ENCODE results near the gene HS3ST1.

Gene HS3ST1

DNA sequence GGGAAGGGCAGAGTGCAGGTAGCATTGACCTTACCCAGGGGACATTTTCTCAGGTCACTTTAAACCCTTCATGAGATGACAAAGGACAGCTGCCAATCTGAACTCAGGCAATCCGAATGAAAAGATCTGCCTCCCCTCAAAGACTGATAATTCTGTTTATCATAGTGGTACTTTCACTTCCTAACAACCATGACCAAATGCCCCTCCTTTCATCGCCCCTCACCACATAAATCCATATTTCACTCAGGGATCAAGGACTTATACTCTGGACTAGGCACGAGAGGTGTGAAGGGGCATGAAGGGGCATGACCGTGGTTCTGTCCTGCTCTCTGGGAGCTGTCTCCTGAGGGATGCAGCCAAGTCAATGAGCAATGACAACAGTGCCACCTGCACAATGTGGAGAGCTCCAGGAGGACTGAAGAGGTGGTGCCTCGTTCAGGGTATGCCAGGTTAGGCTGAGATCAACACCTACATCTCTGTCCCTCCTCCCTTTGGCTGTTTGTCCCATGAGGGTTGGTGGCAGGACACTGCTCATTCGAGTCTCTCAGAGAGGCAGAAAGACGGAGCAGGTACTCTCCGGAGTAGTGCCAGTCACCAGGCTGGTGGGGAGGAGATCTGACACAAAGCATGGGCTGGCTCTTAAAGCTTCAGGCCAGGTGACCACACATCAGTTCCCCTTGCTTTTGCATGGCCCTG is 12.5 kb downstream of the HS3ST1 start:
- ATAC-seq, result no peak

GRCh38 chr4:11415409-11416070 is 13.2 kb downstream of the HS3ST1 start:
- no peak for ATAC-seq
- no peak for TF ChIP-seq OSR1 (CRISPR knock-in tag; IDR thresholded peaks at IDR 0.05)

More for the DNA sequence above, 12.5 kb downstream of the HS3ST1 start:
- TF ChIP-seq ZNF70 (CRISPR knock-in tag; IDR thresholded peaks at IDR 0.05), result no peak
- TF ChIP-seq PATZ1 (CRISPR knock-in tag; IDR thresholded peaks at IDR 0.05; ENCODE audit: borderline replicate concordance), result no peak
- no peak for TF ChIP-seq OSR1 (CRISPR knock-in tag; IDR thresholded peaks at IDR 0.05)
- TF ChIP-seq, protein P1, sequence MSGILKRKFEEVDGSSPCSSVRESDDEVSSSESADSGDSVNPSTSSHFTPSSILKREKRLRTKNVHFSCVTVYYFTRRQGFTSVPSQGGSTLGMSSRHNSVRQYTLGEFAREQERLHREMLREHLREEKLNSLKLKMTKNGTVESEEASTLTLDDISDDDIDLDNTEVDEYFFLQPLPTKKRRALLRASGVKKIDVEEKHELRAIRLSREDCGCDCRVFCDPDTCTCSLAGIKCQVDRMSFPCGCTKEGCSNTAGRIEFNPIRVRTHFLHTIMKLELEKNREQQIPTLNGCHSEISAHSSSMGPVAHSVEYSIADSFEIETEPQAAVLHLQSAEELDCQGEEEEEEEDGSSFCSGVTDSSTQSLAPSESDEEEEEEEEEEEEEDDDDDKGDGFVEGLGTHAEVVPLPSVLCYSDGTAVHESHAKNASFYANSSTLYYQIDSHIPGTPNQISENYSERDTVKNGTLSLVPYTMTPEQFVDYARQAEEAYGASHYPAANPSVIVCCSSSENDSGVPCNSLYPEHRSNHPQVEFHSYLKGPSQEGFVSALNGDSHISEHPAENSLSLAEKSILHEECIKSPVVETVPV (CRISPR knock-in tag; IDR thresholded peaks at IDR 0.05), result no peak
- TF ChIP-seq POU6F1 (CRISPR knock-in tag; IDR thresholded peaks at IDR 0.05; ENCODE audit: borderline replicate concordance, low read depth), result no peak
- no peak for TF ChIP-seq CREB5 (CRISPR knock-in tag; IDR thresholded peaks at IDR 0.05; ENCODE audit: low read depth)
- no peak for TF ChIP-seq PPARA (CRISPR knock-in tag; IDR thresholded peaks at IDR 0.05; ENCODE audit: borderline replicate concordance)
- no peak for TF ChIP-seq ISL1 (CRISPR knock-in tag; IDR thresholded peaks at IDR 0.05)
- no peak for TF ChIP-seq SNAI2 (CRISPR knock-in tag; IDR thresholded peaks at IDR 0.05)
- TF ChIP-seq CSDC2 (CRISPR knock-in tag; IDR thresholded peaks at IDR 0.05), result no peak
- no peak for TF ChIP-seq GLIS3 (CRISPR knock-in tag; IDR thresholded peaks at IDR 0.05)
- no peak for TF ChIP-seq RARB (CRISPR knock-in tag; IDR thresholded peaks at IDR 0.05)
- TF ChIP-seq BACH2 (CRISPR knock-in tag; IDR thresholded peaks at IDR 0.05; ENCODE audit: borderline replicate concordance), result no peak
- no peak for TF ChIP-seq TOX (CRISPR knock-in tag; IDR thresholded peaks at IDR 0.05; ENCODE audit: borderline replicate concordance)
- no peak for TF ChIP-seq ESRRG (CRISPR knock-in tag; IDR thresholded peaks at IDR 0.05)
- TF ChIP-seq, protein P2, sequence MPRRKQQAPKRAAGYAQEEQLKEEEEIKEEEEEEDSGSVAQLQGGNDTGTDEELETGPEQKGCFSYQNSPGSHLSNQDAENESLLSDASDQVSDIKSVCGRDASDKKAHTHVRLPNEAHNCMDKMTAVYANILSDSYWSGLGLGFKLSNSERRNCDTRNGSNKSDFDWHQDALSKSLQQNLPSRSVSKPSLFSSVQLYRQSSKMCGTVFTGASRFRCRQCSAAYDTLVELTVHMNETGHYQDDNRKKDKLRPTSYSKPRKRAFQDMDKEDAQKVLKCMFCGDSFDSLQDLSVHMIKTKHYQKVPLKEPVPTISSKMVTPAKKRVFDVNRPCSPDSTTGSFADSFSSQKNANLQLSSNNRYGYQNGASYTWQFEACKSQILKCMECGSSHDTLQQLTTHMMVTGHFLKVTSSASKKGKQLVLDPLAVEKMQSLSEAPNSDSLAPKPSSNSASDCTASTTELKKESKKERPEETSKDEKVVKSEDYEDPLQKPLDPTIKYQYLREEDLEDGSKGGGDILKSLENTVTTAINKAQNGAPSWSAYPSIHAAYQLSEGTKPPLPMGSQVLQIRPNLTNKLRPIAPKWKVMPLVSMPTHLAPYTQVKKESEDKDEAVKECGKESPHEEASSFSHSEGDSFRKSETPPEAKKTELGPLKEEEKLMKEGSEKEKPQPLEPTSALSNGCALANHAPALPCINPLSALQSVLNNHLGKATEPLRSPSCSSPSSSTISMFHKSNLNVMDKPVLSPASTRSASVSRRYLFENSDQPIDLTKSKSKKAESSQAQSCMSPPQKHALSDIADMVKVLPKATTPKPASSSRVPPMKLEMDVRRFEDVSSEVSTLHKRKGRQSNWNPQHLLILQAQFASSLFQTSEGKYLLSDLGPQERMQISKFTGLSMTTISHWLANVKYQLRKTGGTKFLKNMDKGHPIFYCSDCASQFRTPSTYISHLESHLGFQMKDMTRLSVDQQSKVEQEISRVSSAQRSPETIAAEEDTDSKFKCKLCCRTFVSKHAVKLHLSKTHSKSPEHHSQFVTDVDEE (CRISPR knock-in tag; IDR thresholded peaks at IDR 0.05), result no peak
- no peak for TF ChIP-seq ZFP3 (CRISPR knock-in tag; IDR thresholded peaks at IDR 0.05)
- TF ChIP-seq ZFP30 (CRISPR knock-in tag; IDR thresholded peaks at IDR 0.05), result no peak
- no peak for TF ChIP-seq ARNTL (CRISPR knock-in tag; IDR thresholded peaks at IDR 0.05; ENCODE audit: borderline replicate concordance, low read depth)
- TF ChIP-seq ZC3H10 (CRISPR knock-in tag; IDR thresholded peaks at IDR 0.05), result no peak

GRCh38 chr4:11412211-11412610 is 16.5 kb downstream of the HS3ST1 start:
- no peak for ATAC-seq
- TF ChIP-seq, protein P1 (CRISPR knock-in tag; IDR thresholded peaks at IDR 0.05), result no peak
- TF ChIP-seq ZNF565 (CRISPR knock-in tag; conservative IDR thresholded peaks at IDR 0.05; ENCODE audit: low read depth), result no peak
- no peak for TF ChIP-seq RARB (CRISPR knock-in tag; IDR thresholded peaks at IDR 0.05)
- no peak for TF ChIP-seq PPARA (CRISPR knock-in tag; IDR thresholded peaks at IDR 0.05; ENCODE audit: borderline replicate concordance)
- no peak for TF ChIP-seq OSR1 (CRISPR knock-in tag; IDR thresholded peaks at IDR 0.05)
- no peak for TF ChIP-seq POU6F1 (CRISPR knock-in tag; IDR thresholded peaks at IDR 0.05; ENCODE audit: borderline replicate concordance, low read depth)
- no peak for TF ChIP-seq PATZ1 (CRISPR knock-in tag; IDR thresholded peaks at IDR 0.05; ENCODE audit: borderline replicate concordance)
- no peak for TF ChIP-seq ESRRG (CRISPR knock-in tag; IDR thresholded peaks at IDR 0.05)
- no peak for TF ChIP-seq SNAI2 (CRISPR knock-in tag; IDR thresholded peaks at IDR 0.05)
- TF ChIP-seq GLIS3 (CRISPR knock-in tag; IDR thresholded peaks at IDR 0.05), result no peak
- TF ChIP-seq ZFP3 (CRISPR knock-in tag; IDR thresholded peaks at IDR 0.05), result no peak

Data from SK-N-SH treated with all-trans-retinoic acid at 6 μM for 48 hours (cell line).